Prostate gland (tissue), 2 donors: ENCODE measurements around the gene RTCA.
"Not testable (repeated sequence)": the region's sequence is repeated elsewhere in the genome, so short reads cannot be mapped to it uniquely, and the experiment has no call there.

Source experiments
- POLR2A ChIP-seq: fragments of 450-650 bp; IDR thresholded peaks from one replicate; pipeline ENCODE4 v1.6.1; 2016; ENCODE audit warnings: antibody characterized with exemption, mild to moderate bottlenecking
- POLR2AphosphoS5 ChIP-seq: sonication (generic); formaldehyde crosslinking; IDR thresholded peaks from one replicate; pipeline ENCODE4 v1.6.1; 2017; ENCODE audit warnings: antibody characterized with exemption
- TF ChIP-seq, protein P1 (sequence below), 4 experiments: fragments of 200-600 bp in 2 of 4; fragments of 450-650 bp in 2 of 4; sonication (generic) in 2 of 4; IDR thresholded peaks; 1 replicate in 3 of 4; 2 replicates in 1 of 4; pipeline ENCODE4 v1.5.1; 2016 to 2019; ENCODE audit warnings: antibody characterized with exemption in 4 of 4, mild to moderate bottlenecking in 2 of 4, moderate library complexity in 2 of 4

DNA sequence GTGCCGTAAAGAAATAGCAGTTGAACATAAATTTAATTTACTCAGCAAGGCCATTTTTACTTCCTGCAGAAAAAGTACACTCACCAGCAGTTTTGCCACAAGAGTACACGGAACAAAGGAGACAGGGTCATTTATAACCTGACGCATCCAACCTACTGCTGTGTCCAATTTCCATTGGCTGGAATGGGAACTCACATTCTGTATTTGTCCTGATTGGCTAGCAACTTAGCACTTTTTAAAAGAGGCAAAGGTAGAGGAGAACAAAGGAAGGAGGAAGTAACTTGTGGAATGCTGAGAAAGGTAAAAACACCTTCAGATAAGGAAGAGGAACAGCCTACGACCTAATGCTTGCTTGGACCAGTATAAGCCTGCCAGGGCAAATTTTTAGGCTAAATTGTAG, 32.5 kb upstream of the RTCA start:
- TF ChIP-seq, protein P1, sequence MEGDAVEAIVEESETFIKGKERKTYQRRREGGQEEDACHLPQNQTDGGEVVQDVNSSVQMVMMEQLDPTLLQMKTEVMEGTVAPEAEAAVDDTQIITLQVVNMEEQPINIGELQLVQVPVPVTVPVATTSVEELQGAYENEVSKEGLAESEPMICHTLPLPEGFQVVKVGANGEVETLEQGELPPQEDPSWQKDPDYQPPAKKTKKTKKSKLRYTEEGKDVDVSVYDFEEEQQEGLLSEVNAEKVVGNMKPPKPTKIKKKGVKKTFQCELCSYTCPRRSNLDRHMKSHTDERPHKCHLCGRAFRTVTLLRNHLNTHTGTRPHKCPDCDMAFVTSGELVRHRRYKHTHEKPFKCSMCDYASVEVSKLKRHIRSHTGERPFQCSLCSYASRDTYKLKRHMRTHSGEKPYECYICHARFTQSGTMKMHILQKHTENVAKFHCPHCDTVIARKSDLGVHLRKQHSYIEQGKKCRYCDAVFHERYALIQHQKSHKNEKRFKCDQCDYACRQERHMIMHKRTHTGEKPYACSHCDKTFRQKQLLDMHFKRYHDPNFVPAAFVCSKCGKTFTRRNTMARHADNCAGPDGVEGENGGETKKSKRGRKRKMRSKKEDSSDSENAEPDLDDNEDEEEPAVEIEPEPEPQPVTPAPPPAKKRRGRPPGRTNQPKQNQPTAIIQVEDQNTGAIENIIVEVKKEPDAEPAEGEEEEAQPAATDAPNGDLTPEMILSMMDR (IDR thresholded peaks at IDR 0.05), result not testable (repeated sequence)
- TF ChIP-seq POLR2A, POLR2AphosphoS5: not testable (repeated sequence)
